Keratinocyte (primary cell): Measurements from ENCODE around the gene GNB5. TPM values are rescaled to one million over a fixed set of nuclear protein-coding genes. Genes with fewer than 3 reads are reported as not detected.

Source experiments
- DNase-seq: peaks from one replicate; pipeline ENCODE4 v3.0.0-alpha.2; 2011; ENCODE audit warnings: low read depth, missing footprints, low spot score
- FAIRE-seq: peaks from 2 replicates; lab custom pipeline; 2011; peaks lifted over from hg19 to GRCh38; lab: Jason Lieb, UNC
- H2AFZ ChIP-seq: 2 replicates; pipeline ENCODE4 v1.6.0; 2012; ENCODE audit warnings: low read length, control low read depth, inconsistent platforms; ENCODE audit not compliant: control insufficient read depth
- H3K27ac ChIP-seq: 2 replicates; pipeline ENCODE4 v1.5.1; 2011; ENCODE audit warnings: low read length; ENCODE audit not compliant: control insufficient read depth, insufficient read depth
- H3K27me3 ChIP-seq: 3 replicates; pipeline ENCODE4 v1.6.0; 2011; ENCODE audit warnings: low read length; ENCODE audit not compliant: control insufficient read depth, insufficient read depth; ENCODE audit errors: extremely low read depth
- H3K36me3 ChIP-seq, 2 experiments: 2 replicates in 1 of 2; 3 replicates in 1 of 2; pipeline ENCODE4 v1.5.1; 2011; ENCODE audit warnings: low read length in 2 of 2, mild to moderate bottlenecking in 1 of 2; ENCODE audit not compliant: control insufficient read depth in 2 of 2, insufficient read depth in 2 of 2; ENCODE audit errors: extremely low read depth in 1 of 2
- H3K4me1 ChIP-seq: 3 replicates; pipeline ENCODE4 v1.5.1; 2011; ENCODE audit warnings: low read length; ENCODE audit not compliant: control insufficient read depth, insufficient read depth; ENCODE audit errors: extremely low read depth
- H3K4me2 ChIP-seq: 3 replicates; pipeline ENCODE4 v1.6.0; 2011; ENCODE audit warnings: low read depth, low read length; ENCODE audit not compliant: control insufficient read depth, insufficient read depth; ENCODE audit errors: extremely low read depth
- H3K4me3 ChIP-seq, 3 experiments: fragments of 200-600 bp in 1 of 3; sonication (generic) in 1 of 3; 2 replicates in 2 of 3; 3 replicates in 1 of 3; pipeline ENCODE4 v1.5.1; 2011 to 2016; ENCODE audit warnings: low read length in 3 of 3, mild to moderate bottlenecking in 3 of 3, control low read depth in 2 of 3, inconsistent platforms in 1 of 3, low read depth in 1 of 3, mixed read lengths in 1 of 3, mixed run types in 1 of 3, moderate library complexity in 1 of 3; ENCODE audit not compliant: control insufficient read depth in 2 of 3, insufficient read depth in 2 of 3; ENCODE audit errors: extremely low read depth in 1 of 3
- H3K79me2 ChIP-seq: 2 replicates; pipeline ENCODE4 v1.6.0; 2012; ENCODE audit warnings: low read length; ENCODE audit not compliant: control insufficient read depth, insufficient read depth
- H3K9ac ChIP-seq: 3 replicates; pipeline ENCODE4 v1.6.0; 2011; ENCODE audit warnings: low read length; ENCODE audit not compliant: control insufficient read depth, insufficient read depth; ENCODE audit errors: extremely low read depth
- H3K9me1 ChIP-seq: 3 replicates; pipeline ENCODE4 v1.6.0; 2011; ENCODE audit warnings: low read length; ENCODE audit not compliant: control insufficient read depth, insufficient read depth; ENCODE audit errors: extremely low read depth
- H3K9me3 ChIP-seq: 2 replicates; pipeline ENCODE4 v1.5.1; 2012; ENCODE audit warnings: low read depth, low read length; ENCODE audit not compliant: control insufficient read depth
- H4K20me1 ChIP-seq: 3 replicates; pipeline ENCODE4 v1.6.0; 2011; ENCODE audit warnings: low read length; ENCODE audit not compliant: control insufficient read depth, insufficient read depth; ENCODE audit errors: extremely low read depth
- EZH2 ChIP-seq: IDR thresholded peaks from one replicate; pipeline ENCODE4 v1.6.1; 2012; ENCODE audit warnings: inconsistent platforms, mild to moderate bottlenecking, low read length, moderate library complexity
- dilution Hi-C: fragments of 300-500 bp; cut with MboI; formaldehyde crosslinking; loops from one replicate; pipeline ENCODE4 v1.7.0; 2020; ENCODE audit warnings: low sequenced_read_pairs; ENCODE audit not compliant: extremely low pct_ligation_motif_present
- polyA plus RNA-seq, 5 experiments: library from polyadenylated mRNA; depleted of rRNA in 3 of 5; stranded (reverse) in 3 of 5; stranded (forward) in 1 of 5; unstranded in 1 of 5; fragments of >200 nt; gene quantifications; 1 replicate in 1 of 5; 2 replicates in 3 of 5; 3 replicates in 1 of 5; pipeline versions ENCODE4 v1.2.1 to v1.2.3, GENCODE V29; 2011 to 2012; ENCODE audit warnings: missing spikeins in 2 of 5, low read depth in 1 of 5, low replicate concordance in 1 of 5
- TF ChIP-seq, protein P1 (sequence below), 3 experiments: IDR thresholded peaks in 1 of 3; conservative IDR thresholded peaks in 1 of 3; optimal IDR thresholded peaks in 1 of 3; 2 replicates in 2 of 3; 3 replicates in 1 of 3; pipeline versions ENCODE3 to v1.5.1; 2011; ENCODE audit warnings: low read length in 3 of 3, mild to moderate bottlenecking in 3 of 3, moderate library complexity in 2 of 3, control low read depth in 1 of 3, inconsistent platforms in 1 of 3; ENCODE audit not compliant: insufficient read depth in 2 of 3; ENCODE audit errors: extremely low read depth in 1 of 3

Gene GNB5
- polyA plus RNA-seq, 1 donor (not counting 4 experiments of a cell fraction or from before 2014, with no cell fraction given), result 25.8 TPM

DNA sequence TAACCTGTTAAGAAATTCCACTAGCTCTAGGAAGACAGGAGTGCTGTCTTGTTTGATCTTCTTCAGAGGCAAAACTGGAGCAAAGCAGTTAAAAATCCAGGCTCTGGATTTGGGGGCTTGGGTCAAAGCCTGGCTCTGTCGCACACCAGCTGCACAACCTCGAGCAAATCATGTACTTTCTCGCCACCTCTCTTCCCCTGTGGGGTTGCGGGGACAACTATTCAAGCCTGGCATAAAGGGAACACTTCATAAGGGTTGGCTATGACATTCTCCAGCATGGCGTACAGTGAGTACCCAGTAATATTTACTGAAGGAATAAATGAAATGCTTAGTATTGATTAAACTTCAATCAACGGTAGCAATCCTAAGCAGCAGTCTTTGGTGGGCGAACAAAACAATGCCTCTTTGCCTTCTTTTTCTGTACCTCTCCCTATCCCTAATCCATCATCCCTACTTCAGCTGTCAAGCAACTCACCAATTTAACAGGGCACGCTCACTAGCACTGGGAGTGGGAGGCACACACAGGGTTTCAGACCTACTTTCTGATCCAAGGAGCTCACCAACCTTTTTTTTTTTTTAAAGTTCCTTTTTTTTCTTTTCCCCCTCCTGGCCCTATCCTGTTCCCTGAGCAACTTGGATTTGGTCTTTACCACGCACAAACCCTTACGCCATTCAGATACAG lies 33.0 kb downstream of the GNB5 start:
- Histone ChIP-seq H3K36me3 (peaks cover 4 to 8% of the 10 kb centered on the region in 2 experiments), H4K20me1 (no peaks in the 10 kb centered on the region), H3K4me3 (no peak overlapping the region), H3K27ac (no peak overlapping the region), H3K27me3 (no peaks in the 10 kb centered on the region), H3K4me1 (no peaks in the 10 kb centered on the region), H3K4me2 (no peak overlapping the region), H3K9ac (no peak overlapping the region), H3K79me2 (no peaks in the 10 kb centered on the region), H3K9me3 (no peaks in the 10 kb centered on the region), H3K9me1 (no peaks in the 10 kb centered on the region), H2AFZ (no peak overlapping the region)
- no peak for TF ChIP-seq EZH2
- TF ChIP-seq, protein P1, sequence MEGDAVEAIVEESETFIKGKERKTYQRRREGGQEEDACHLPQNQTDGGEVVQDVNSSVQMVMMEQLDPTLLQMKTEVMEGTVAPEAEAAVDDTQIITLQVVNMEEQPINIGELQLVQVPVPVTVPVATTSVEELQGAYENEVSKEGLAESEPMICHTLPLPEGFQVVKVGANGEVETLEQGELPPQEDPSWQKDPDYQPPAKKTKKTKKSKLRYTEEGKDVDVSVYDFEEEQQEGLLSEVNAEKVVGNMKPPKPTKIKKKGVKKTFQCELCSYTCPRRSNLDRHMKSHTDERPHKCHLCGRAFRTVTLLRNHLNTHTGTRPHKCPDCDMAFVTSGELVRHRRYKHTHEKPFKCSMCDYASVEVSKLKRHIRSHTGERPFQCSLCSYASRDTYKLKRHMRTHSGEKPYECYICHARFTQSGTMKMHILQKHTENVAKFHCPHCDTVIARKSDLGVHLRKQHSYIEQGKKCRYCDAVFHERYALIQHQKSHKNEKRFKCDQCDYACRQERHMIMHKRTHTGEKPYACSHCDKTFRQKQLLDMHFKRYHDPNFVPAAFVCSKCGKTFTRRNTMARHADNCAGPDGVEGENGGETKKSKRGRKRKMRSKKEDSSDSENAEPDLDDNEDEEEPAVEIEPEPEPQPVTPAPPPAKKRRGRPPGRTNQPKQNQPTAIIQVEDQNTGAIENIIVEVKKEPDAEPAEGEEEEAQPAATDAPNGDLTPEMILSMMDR (optimal IDR thresholded peaks at IDR 0.05 in 1 of 3, IDR thresholded peaks at IDR 0.05 in 1 of 3, conservative IDR thresholded peaks at IDR 0.05 in 1 of 3; ENCODE audit: extremely low read depth in 1 of 3, insufficient read depth in 2 of 3, low read length in 3 of 3), result no peak
- dilution Hi-C loops, result no loop called here
- DNase-seq (no peak), FAIRE-seq (no peak)

- FAIRE-seq, result no peak
- H2AFZ ChIP-seq, result no peak overlapping the region
Observed at GRCh38 chr15:52155878-52156277, 35.3 kb downstream of the GNB5 start.

More at GRCh38 chr15:52155878-52156277, 35.3 kb downstream of the GNB5 start:
- Histone ChIP-seq H3K36me3 (peaks cover 3 to 14% of the 10 kb centered on the region in 2 experiments), H3K4me1 (no peaks in the 10 kb centered on the region), H4K20me1 (no peaks in the 10 kb centered on the region), H3K79me2 (no peaks in the 10 kb centered on the region), H3K27ac (no peak overlapping the region), H3K9me1 (no peaks in the 10 kb centered on the region), H3K4me2 (no peak overlapping the region), H3K4me3 (no peak overlapping the region), H3K9ac (no peak overlapping the region), H3K27me3 (no peaks in the 10 kb centered on the region), H3K9me3 (no peaks in the 10 kb centered on the region)
- dilution Hi-C loops, result no loop called here
- no peak for DNase-seq
- no peak for TF ChIP-seq EZH2
- TF ChIP-seq, protein P1 (optimal IDR thresholded peaks at IDR 0.05 in 1 of 3, IDR thresholded peaks at IDR 0.05 in 1 of 3, conservative IDR thresholded peaks at IDR 0.05 in 1 of 3; ENCODE audit: extremely low read depth in 1 of 3, insufficient read depth in 2 of 3, low read length in 3 of 3), result no peak
